Measurements from ENCODE around the gene CLDN18.

DNA sequence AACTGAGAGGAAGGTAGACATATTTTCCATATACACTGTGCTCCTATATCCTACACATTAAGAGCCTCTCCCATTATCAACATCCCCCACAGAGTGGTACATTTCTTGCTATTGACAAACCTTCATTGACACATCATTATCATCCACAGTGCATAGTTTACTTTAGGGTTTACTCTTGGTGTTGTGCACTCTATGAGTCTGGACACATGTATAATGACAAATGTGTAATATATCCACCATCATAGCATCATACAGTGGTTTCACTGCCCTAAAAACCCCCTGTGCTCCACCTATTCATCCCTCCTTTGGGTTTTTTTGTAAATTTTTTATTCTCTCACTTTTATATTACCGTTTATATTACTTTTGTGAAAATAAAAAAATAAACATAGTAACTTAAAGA lies 22.2 kb upstream of the CLDN18 start:
- TF ChIP-seq CTCF (IDR thresholded peaks at IDR 0.05) (no peak), POLR2AphosphoS5 (IDR thresholded peaks at IDR 0.05) (no peak)

Measured in prostate gland (tissue), 2 donors.